ENCODE data around the gene SUN1.

Gene SUN1

DNA sequence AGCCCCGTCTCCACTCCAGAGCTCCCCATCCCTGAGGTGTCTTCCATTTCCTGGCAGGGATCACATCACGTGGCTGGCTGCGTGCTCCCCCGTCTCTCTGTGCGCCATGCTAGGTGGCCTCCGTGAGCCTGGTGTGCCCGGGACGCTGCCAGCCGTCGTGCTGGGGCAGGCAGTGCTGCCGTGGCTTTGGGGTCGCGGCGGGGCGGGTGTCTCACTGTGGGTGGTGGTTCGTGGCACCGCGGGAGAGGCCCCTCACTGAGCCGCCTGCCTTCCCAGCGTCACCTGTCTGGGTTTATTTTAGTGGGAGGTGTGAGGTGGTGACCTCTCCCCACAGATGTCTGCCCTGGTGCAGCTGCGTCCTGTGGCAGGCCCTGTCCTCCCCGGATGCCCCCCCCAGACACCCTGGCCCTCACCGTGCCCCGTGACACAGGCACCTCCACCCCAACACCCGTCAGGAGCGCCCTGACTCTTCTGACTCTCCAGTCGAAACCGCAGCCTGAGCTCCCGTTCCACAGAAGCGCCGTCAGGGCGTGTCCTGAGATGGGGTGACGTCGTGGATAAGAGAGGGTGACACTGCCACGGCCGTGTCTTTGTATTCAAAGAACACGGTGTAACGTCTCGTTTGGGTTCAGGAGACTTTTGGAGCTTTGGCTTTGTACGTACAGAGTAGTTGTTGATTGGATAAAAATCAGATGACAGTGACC lies 62.0 kb downstream of the SUN1 start:
- H3K9me3 ChIP-seq: no peaks in the 10 kb centered on the region
- TF ChIP-seq, protein P1, sequence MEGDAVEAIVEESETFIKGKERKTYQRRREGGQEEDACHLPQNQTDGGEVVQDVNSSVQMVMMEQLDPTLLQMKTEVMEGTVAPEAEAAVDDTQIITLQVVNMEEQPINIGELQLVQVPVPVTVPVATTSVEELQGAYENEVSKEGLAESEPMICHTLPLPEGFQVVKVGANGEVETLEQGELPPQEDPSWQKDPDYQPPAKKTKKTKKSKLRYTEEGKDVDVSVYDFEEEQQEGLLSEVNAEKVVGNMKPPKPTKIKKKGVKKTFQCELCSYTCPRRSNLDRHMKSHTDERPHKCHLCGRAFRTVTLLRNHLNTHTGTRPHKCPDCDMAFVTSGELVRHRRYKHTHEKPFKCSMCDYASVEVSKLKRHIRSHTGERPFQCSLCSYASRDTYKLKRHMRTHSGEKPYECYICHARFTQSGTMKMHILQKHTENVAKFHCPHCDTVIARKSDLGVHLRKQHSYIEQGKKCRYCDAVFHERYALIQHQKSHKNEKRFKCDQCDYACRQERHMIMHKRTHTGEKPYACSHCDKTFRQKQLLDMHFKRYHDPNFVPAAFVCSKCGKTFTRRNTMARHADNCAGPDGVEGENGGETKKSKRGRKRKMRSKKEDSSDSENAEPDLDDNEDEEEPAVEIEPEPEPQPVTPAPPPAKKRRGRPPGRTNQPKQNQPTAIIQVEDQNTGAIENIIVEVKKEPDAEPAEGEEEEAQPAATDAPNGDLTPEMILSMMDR (IDR thresholded peaks at IDR 0.05; ENCODE audit: low read depth, low read length): no peak
- H3K4me1 ChIP-seq: peaks cover 5% of the 10 kb centered on the region
- DNase-seq: peak; percentile 10
- H3K36me3 ChIP-seq: peaks cover 68% of the 10 kb centered on the region
- no peak overlapping the region for H3K4me3 ChIP-seq (ENCODE audit: low read depth, low read length)
- H3K27me3 ChIP-seq: no peaks in the 10 kb centered on the region

GRCh38 chr7:894927-895450 lies 62.7 kb downstream of the SUN1 start:
- DNase-seq: no peak
- Histone ChIP-seq H3K4me1 (peaks cover 5% of the 10 kb centered on the region), H3K4me3 (ENCODE audit: low read depth, low read length) (no peak overlapping the region), H3K9me3 (no peaks in the 10 kb centered on the region), H3K36me3 (peaks cover 67% of the 10 kb centered on the region), H3K27me3 (no peaks in the 10 kb centered on the region)
- TF ChIP-seq, protein P1 (IDR thresholded peaks at IDR 0.05; ENCODE audit: low read depth, low read length): no peak

- DNase-seq: peak; percentile 11
- H3K27me3 ChIP-seq: no peaks in the 10 kb centered on the region
- H3K4me3 ChIP-seq (ENCODE audit: low read depth, low read length): no peak overlapping the region
- H3K4me1 ChIP-seq: peaks cover 5% of the 10 kb centered on the region
- H3K36me3 ChIP-seq: peaks cover 65% of the 10 kb centered on the region
- H3K9me3 ChIP-seq: no peaks in the 10 kb centered on the region
- TF ChIP-seq, protein P1 (IDR thresholded peaks at IDR 0.05; ENCODE audit: low read depth, low read length): no peak
Measured at GRCh38 chr7:895451-896052, 63.3 kb downstream of the SUN1 start.

- DNase-seq: peak; percentile 16
- Histone ChIP-seq H3K4me1 (peaks cover 13% of the 10 kb centered on the region), H3K27me3 (no peaks in the 10 kb centered on the region), H3K9me3 (no peaks in the 10 kb centered on the region; the same call in 1 of the 2 replicates), H3K4me3 (ENCODE audit: low read depth, low read length) (no peak overlapping the region), H3K36me3 (peaks cover 55% of the 10 kb centered on the region)
- TF ChIP-seq, protein P1 (IDR thresholded peaks at IDR 0.05; ENCODE audit: low read depth, low read length): no peak
Measured at GRCh38 chr7:896346-897075, 64.2 kb downstream of the SUN1 start.

- Histone ChIP-seq H3K27me3 (no peaks in the 10 kb centered on the region), H3K4me1 (peaks cover 17% of the 10 kb centered on the region), H3K9me3 (no peaks in the 10 kb centered on the region; the same call in 1 of the 2 replicates), H3K4me3 (ENCODE audit: low read depth, low read length) (no peak overlapping the region), H3K36me3 (peaks cover 50% of the 10 kb centered on the region)
- TF ChIP-seq, protein P1 (IDR thresholded peaks at IDR 0.05; ENCODE audit: low read depth, low read length): no peak
- DNase-seq: no peak
Measured at GRCh38 chr7:897086-897485, 64.8 kb downstream of the SUN1 start.
